Upper lobe of left lung (tissue), 6 donors: ENCODE measurements around the gene BRIP1. TPM values are rescaled to one million over a fixed set of nuclear protein-coding genes. Genes with fewer than 3 reads are reported as not detected.

ENCODE experiments used
- ATAC-seq, 2 donors: fragments of 200-7000 bp; cut with Tn5 transposase; one replicate each; pipeline ENCODE4 v1.9.1; 2022; ENCODE audit warnings: mild to moderate bottlenecking in 2 of 2, moderate library complexity in 2 of 2; ENCODE audit not compliant: low FRiP score in 2 of 2
- DNase-seq, 2 donors: peaks; one replicate each; pipeline ENCODE4 v3.0.0-alpha.2; 2019 to 2020
- H3K27ac ChIP-seq, 4 donors: fragments of 200-600 bp; sonication (generic); one replicate each; pipeline ENCODE4 v1.5.1; 2016 to 2019
- H3K27me3 ChIP-seq, 4 donors: fragments of 200-600 bp; sonication (generic); one replicate each; pipeline ENCODE4 v1.5.1; 2017 to 2019
- H3K36me3 ChIP-seq, 4 donors: fragments of 200-600 bp; sonication (generic); one replicate each; pipeline ENCODE4 v1.5.1; 2016 to 2019
- H3K4me1 ChIP-seq, 4 donors: fragments of 200-600 bp; sonication (generic); one replicate each; pipeline ENCODE4 v1.5.1; 2018 to 2019
- H3K4me3 ChIP-seq, 4 donors: fragments of 200-600 bp; sonication (generic); one replicate each; pipeline ENCODE4 v1.5.1; 2017 to 2019; ENCODE audit warnings: mild to moderate bottlenecking in 2 of 4, moderate library complexity in 1 of 4
- H3K9me3 ChIP-seq, 4 donors: fragments of 200-600 bp; sonication (generic); one replicate each; pipeline ENCODE4 v1.5.1; 2018 to 2019
- CTCF ChIP-seq, 6 experiments: fragments of 450-650 bp in 4 of 6; fragments of 200-600 bp in 2 of 6; sonication (generic) in 2 of 6; IDR thresholded peaks; one replicate each; pipeline ENCODE4 v1.5.1; 2016 to 2019; ENCODE audit warnings: antibody characterized with exemption in 6 of 6
- EP300 ChIP-seq, 4 donors: sonication (generic); formaldehyde crosslinking; IDR thresholded peaks; one replicate each; pipeline ENCODE4 v1.5.1; 2017; ENCODE audit warnings: antibody characterized with exemption in 4 of 4, control low read depth in 2 of 4
- POLR2A ChIP-seq, 4 donors: fragments of 450-650 bp; IDR thresholded peaks; one replicate each; pipeline ENCODE4 v1.5.1; 2016 to 2017; ENCODE audit warnings: antibody characterized with exemption in 4 of 4, mild to moderate bottlenecking in 2 of 4
- POLR2AphosphoS5 ChIP-seq, 2 donors: sonication (generic); formaldehyde crosslinking; IDR thresholded peaks; one replicate each; pipeline ENCODE4 v1.5.1; 2017; ENCODE audit warnings: antibody characterized with exemption in 2 of 2
- WGBS, 2 donors: methylation state at CpG; one replicate each; pipeline ENCODE4 v1.1.5; 2017 to 2018; 5-methylcytosine and 5-hydroxymethylcytosine counted together
- total RNA-seq, 6 donors: library from RNA; depleted of rRNA in 4 of 6; stranded (reverse); fragments of >200 nt in 4 of 6; gene quantifications; one replicate each; pipeline versions ENCODE4 v1.1.0 to v1.2.1, GENCODE V29; 2016 to 2021
- donor health status: DM: no; HTN: no; CAD: no; lungs with moderate emphysema.
- donor health status: DM: no; HTN: yes; CAD: no; lungs with severe emphysema.

BRIP1 gene
- total RNA-seq, 6 donors from 2014 or later = 0.55 to 2.5 (median 0.85) TPM

GRCh38 chr17:61809816-61810392 is 53.4 kb downstream of the BRIP1 start:
- WGBS, 2 donors = 31 to 64% methylated on average over 2 of the region's 2 CpGs
- TF ChIP-seq POLR2AphosphoS5 (IDR thresholded peaks at IDR 0.05) = no peak
- TF ChIP-seq CTCF (IDR thresholded peaks at IDR 0.05) = no peak
- Histone ChIP-seq H3K27me3 (no peaks in the 10 kb centered on the region), H3K27ac (no peak overlapping the region), H3K36me3 (no peaks in the 10 kb centered on the region), H3K4me1 (no peaks in the 10 kb centered on the region), H3K9me3 (no peaks in the 10 kb centered on the region), H3K4me3 (no peak overlapping the region)
- DNase-seq = no peak
- ATAC-seq = no peak

- DNase-seq = no peak
- Histone ChIP-seq H3K4me3 (no peak overlapping the region), H3K9me3 (no peaks in the 10 kb centered on the region), H3K36me3 (no peaks in the 10 kb centered on the region), H3K27ac (no peak overlapping the region), H3K4me1 (no peaks in the 10 kb centered on the region), H3K27me3 (no peaks in the 10 kb centered on the region)
- TF ChIP-seq CTCF (IDR thresholded peaks at IDR 0.05) (no peak), EP300 (IDR thresholded peaks at IDR 0.05) (no peak), POLR2AphosphoS5 (IDR thresholded peaks at IDR 0.05) (no peak), POLR2A (IDR thresholded peaks at IDR 0.05) (no peak)
- no peak for ATAC-seq
- WGBS, 2 donors = 93 to 95% methylated on average over 8 of the region's 8 CpGs
Observed at GRCh38 chr17:61808442-61808841, 54.9 kb downstream of the BRIP1 start.

GRCh38 chr17:61806936-61807335 is 56.4 kb downstream of the BRIP1 start:
- H3K4me1 ChIP-seq = no peaks in the 10 kb centered on the region
- ATAC-seq = no peak
- TF ChIP-seq POLR2AphosphoS5 (IDR thresholded peaks at IDR 0.05) (no peak), POLR2A (IDR thresholded peaks at IDR 0.05) (no peak), CTCF (IDR thresholded peaks at IDR 0.05) (no peak), EP300 (IDR thresholded peaks at IDR 0.05) (no peak)
- H3K27ac ChIP-seq = no peak overlapping the region
- no peak overlapping the region for H3K4me3 ChIP-seq
- WGBS, 2 donors = 100% methylated on average over 1 of the region's 1 CpG
- no peaks in the 10 kb centered on the region for H3K27me3 ChIP-seq
- no peak for DNase-seq
- H3K9me3 ChIP-seq = no peaks in the 10 kb centered on the region
- H3K36me3 ChIP-seq = no peaks in the 10 kb centered on the region

GRCh38 chr17:61806081-61806828 is 57.1 kb downstream of the BRIP1 start:
- no peaks in the 10 kb centered on the region for H3K4me1 ChIP-seq
- no peak for DNase-seq
- H3K9me3 ChIP-seq = no peaks in the 10 kb centered on the region
- TF ChIP-seq POLR2AphosphoS5 (IDR thresholded peaks at IDR 0.05) (no peak), CTCF (IDR thresholded peaks at IDR 0.05) (no peak)
- no peak overlapping the region for H3K4me3 ChIP-seq
- H3K36me3 ChIP-seq = no peaks in the 10 kb centered on the region
- WGBS, 2 donors = 85 to 89% methylated on average over 7 of the region's 7 CpGs
- H3K27me3 ChIP-seq = no peaks in the 10 kb centered on the region
- no peak for ATAC-seq
- no peak overlapping the region for H3K27ac ChIP-seq

GRCh38 chr17:61805399-61805798 is 57.9 kb downstream of the BRIP1 start:
- H3K27ac ChIP-seq = no peak overlapping the region
- no peak overlapping the region for H3K4me3 ChIP-seq
- H3K36me3 ChIP-seq = no peaks in the 10 kb centered on the region
- no peaks in the 10 kb centered on the region for H3K4me1 ChIP-seq
- no peaks in the 10 kb centered on the region for H3K27me3 ChIP-seq
- TF ChIP-seq EP300 (IDR thresholded peaks at IDR 0.05) (no peak), CTCF (IDR thresholded peaks at IDR 0.05) (no peak), POLR2AphosphoS5 (IDR thresholded peaks at IDR 0.05) (no peak), POLR2A (IDR thresholded peaks at IDR 0.05) (no peak)
- H3K9me3 ChIP-seq = no peaks in the 10 kb centered on the region
- DNase-seq = no peak
- WGBS, 2 donors = 71 to 81% methylated on average over 1 of the region's 1 CpG
- no peak for ATAC-seq
